GM12878 (cell line): Measurements from ENCODE around the gene DLG2. TPM values are rescaled to one million over a fixed set of nuclear protein-coding genes. Genes with fewer than 3 reads are reported as not detected.

Experiments
- ATAC-seq: fragments of 200-7000 bp; cut with Tn5 transposase; 3 replicates; pipeline ENCODE4 v1.9.1; 2020; ENCODE audit warnings: mild to moderate bottlenecking, moderate library complexity
- BruUV-seq: library from RNA; stranded (reverse); fragments of 400-500 nt; replicated peaks from 2 replicates; lab custom pipeline; 2021; lab: Mats Ljungman, UMichigan
- CTCF ChIA-PET: fragments of 300-600 bp; sonication (Branson Sonifier 250); formaldehyde crosslinking; extraction: SDS; loops from one replicate; lab custom pipeline; 2021; ENCODE audit warnings: inconsistent platforms; lab: Yijun Ruan, JAX
- POLR2A ChIA-PET: fragments of 350-600 bp; formaldehyde crosslinking; extraction: SDS; loops from one replicate; lab custom pipeline; 2021; ENCODE audit warnings: inconsistent platforms; lab: Charles Lee
- RAD21 ChIA-PET: fragments of 300-600 bp; sonication (Branson Sonifier 250); formaldehyde crosslinking; loops from one replicate; lab custom pipeline; 2023; ENCODE audit warnings: antibody characterized with exemption; ENCODE audit not compliant: unreplicated experiment; lab: Charles Lee
- SMC1A ChIA-PET: fragments of 300-600 bp; sonication (Branson Sonifier 250); formaldehyde crosslinking; loops from one replicate; lab custom pipeline; 2023; ENCODE audit not compliant: unreplicated experiment, uncharacterized antibody; lab: Charles Lee
- DNase-seq: peaks from one replicate; pipeline ENCODE4 v3.0.0-alpha.2; 2011; ENCODE audit warnings: low read depth, low spot score
- FAIRE-seq: peaks from 3 replicates; lab custom pipeline; 2011; peaks lifted over from hg19 to GRCh38; lab: Jason Lieb, UNC
- H2AFZ ChIP-seq: 2 replicates; pipeline ENCODE4 v1.6.0; 2011; ENCODE audit warnings: low read depth, low read length, control low read depth; ENCODE audit not compliant: control insufficient read depth
- H3K27ac ChIP-seq: 2 replicates; pipeline ENCODE4 v1.5.1; 2011; ENCODE audit warnings: control low read depth; ENCODE audit not compliant: control insufficient read depth, insufficient read depth
- H3K27me3 ChIP-seq, 2 experiments: replicated peaks in 1 of 2; 2 replicates each; pipeline versions ENCODE4 v1.6.0 to v1.6.1; 2011; ENCODE audit warnings: low read length in 1 of 2; ENCODE audit not compliant: control insufficient read depth in 2 of 2, insufficient read depth in 2 of 2
- H3K36me3 ChIP-seq, 2 experiments: 2 replicates each; pipeline ENCODE4 v1.5.1; 2011; ENCODE audit warnings: low read length in 1 of 2; ENCODE audit not compliant: control insufficient read depth in 2 of 2, insufficient read depth in 2 of 2
- H3K4me1 ChIP-seq: 2 replicates; pipeline ENCODE4 v1.6.1; 2011; ENCODE audit warnings: mild to moderate bottlenecking, low read length, moderate library complexity, mixed read lengths; ENCODE audit not compliant: control insufficient read depth, insufficient read depth
- H3K4me2 ChIP-seq: 2 replicates; pipeline ENCODE4 v1.6.0; 2011; ENCODE audit warnings: control low read depth; ENCODE audit not compliant: control insufficient read depth, insufficient read depth
- H3K4me3 ChIP-seq: fragments of 200-600 bp; sonication (generic); 2 replicates; pipeline ENCODE4 v1.5.1; 2016
- H3K79me2 ChIP-seq: 2 replicates; pipeline ENCODE4 v1.6.0; 2011; ENCODE audit warnings: low read length; ENCODE audit not compliant: control insufficient read depth, insufficient read depth
- H3K9ac ChIP-seq: 2 replicates; pipeline ENCODE4 v1.8.0; 2011; ENCODE audit warnings: low read length, control low read depth, mixed read lengths; ENCODE audit not compliant: control insufficient read depth, insufficient read depth
- H3K9me3 ChIP-seq: replicated peaks from 3 replicates; pipeline ENCODE4 v1.5.1; 2011; ENCODE audit warnings: mild to moderate bottlenecking, low read length; ENCODE audit not compliant: control insufficient read depth, insufficient read depth
- H4K20me1 ChIP-seq: 2 replicates; pipeline ENCODE4 v1.6.0; 2011; ENCODE audit not compliant: control insufficient read depth, insufficient read depth
- CBX5 ChIP-seq: sonication (generic); IDR thresholded peaks from 2 replicates; pipeline ENCODE4 v1.6.1; 2016; ENCODE audit warnings: low read depth, moderate library complexity, mild to moderate bottlenecking, inconsistent platforms
- FOXK2 ChIP-seq: fragments of 450-650 bp; IDR thresholded peaks from 2 replicates; pipeline ENCODE4 v1.6.1; 2017; ENCODE audit warnings: mild to moderate bottlenecking, moderate library complexity
- JUNB ChIP-seq: IDR thresholded peaks from 2 replicates; pipeline ENCODE4 v1.6.1; 2016; ENCODE audit warnings: antibody characterized with exemption, mild to moderate bottlenecking
- RBBP5 ChIP-seq: fragments of 200-600 bp; sonication (generic); conservative IDR thresholded peaks from 2 replicates; pipeline ENCODE4 v1.6.1; 2016
- SIX5 ChIP-seq: IDR thresholded peaks from 2 replicates; pipeline ENCODE4 v1.6.1; 2011; ENCODE audit warnings: mild to moderate bottlenecking, low read depth, low read length, moderate library complexity; ENCODE audit not compliant: severe bottlenecking
- SMAD1 ChIP-seq: fragments of 450-650 bp; IDR thresholded peaks from 2 replicates; pipeline ENCODE4 v1.6.1; 2018; ENCODE audit warnings: mild to moderate bottlenecking, low read depth; ENCODE audit not compliant: partially characterized antibody
- ZNF207 ChIP-seq: fragments of 450-650 bp; IDR thresholded peaks from 2 replicates; pipeline ENCODE4 v1.6.1; 2014; ENCODE audit warnings: antibody characterized with exemption, mild to moderate bottlenecking, borderline replicate concordance
- in situ Hi-C: fragments of 300-500 bp; cut with MboI; formaldehyde crosslinking; loops from 9 replicates; pipeline ENCODE4 v1.14.3; 2018; ENCODE audit warnings: mixed read lengths
- intact Hi-C: fragments of 100-400 bp; cut with micrococcal nuclease; formaldehyde crosslinking; loops from one replicate; pipeline ENCODE4 v1.14.2; 2022; ENCODE audit not compliant: unreplicated experiment
- polyA plus RNA-seq, 11 experiments: library from polyadenylated mRNA; depleted of rRNA in 4 of 11; unstranded in 6 of 11; stranded (reverse) in 5 of 11; fragments of >200 nt; fragmentation: Nextera tagmentation in 4 of 11; fragmentation: Illumina TruSeq in 1 of 11; extraction: Ambion mirVana in 4 of 11; extraction: Trizol in 1 of 11; gene quantifications; 1 replicate in 1 of 11; 2 replicates in 10 of 11; pipeline versions ENCODE4 v1.2.1 to v1.2.3, GENCODE V29; 2011 to 2016; ENCODE audit warnings: inconsistent platforms in 2 of 11, missing spikeins in 2 of 11, low read depth in 1 of 11
- total RNA-seq, 4 experiments: library from RNA; depleted of rRNA in 3 of 4; stranded (reverse); fragments of >200 nt in 3 of 4; fragmentation: Illumina TruSeq in 1 of 4; extraction: Trizol in 1 of 4; gene quantifications; 2 replicates each; pipeline versions ENCODE4 v1.2.1 to v1.2.3, GENCODE V29; 2013 to 2021
- TF ChIP-seq, protein P1 (sequence below), 3 experiments: IDR thresholded peaks in 2 of 3; conservative IDR thresholded peaks in 1 of 3; 2 replicates each; pipeline ENCODE4 v1.5.1; 2011; ENCODE audit warnings: low read depth in 3 of 3, low read length in 3 of 3, mild to moderate bottlenecking in 3 of 3, control low read depth in 2 of 3, moderate library complexity in 2 of 3, inconsistent platforms in 1 of 3, mixed read lengths in 1 of 3; ENCODE audit not compliant: control insufficient read depth in 2 of 3, insufficient read depth in 1 of 3; ENCODE audit errors: extremely low read depth in 1 of 3
- TF ChIP-seq, protein P2 (sequence below): fragments of 450-650 bp; IDR thresholded peaks from 2 replicates; pipeline ENCODE4 v1.6.1; 2017; ENCODE audit warnings: mild to moderate bottlenecking

Gene DLG2
- total and polyA plus RNA-seq, 10 of the 15 experiments (the other 5 are each of a cell fraction or from before 2014, with no cell fraction given), result 0.09 to 0.98 (median 0.35) TPM

DNA sequence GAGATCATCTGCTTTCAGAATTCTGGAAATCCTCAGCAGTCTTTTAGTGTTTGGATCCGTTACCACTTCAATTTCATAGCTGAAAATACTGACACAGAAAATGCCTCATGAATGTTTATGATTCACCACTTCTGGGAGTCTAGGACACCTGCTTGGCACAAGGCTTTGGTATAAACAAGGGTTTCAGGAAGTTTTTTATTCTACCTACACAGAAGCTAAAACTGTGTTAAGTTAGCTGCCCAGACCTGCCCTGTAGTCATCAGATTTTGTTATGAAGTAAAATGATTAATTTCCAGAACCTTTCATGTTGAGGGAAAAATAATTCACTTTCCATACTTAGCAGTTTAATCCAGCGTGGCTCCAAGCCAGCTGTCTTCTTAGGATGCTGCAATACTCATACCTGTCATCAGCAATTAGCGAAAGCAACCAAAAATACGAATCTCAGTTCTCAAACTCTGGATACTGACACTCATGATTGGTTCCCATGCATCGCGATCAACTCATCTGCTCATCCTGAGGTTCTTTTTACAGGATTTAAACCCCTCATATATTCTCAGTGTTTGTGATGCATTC lies 1882.4 kb downstream of the DLG2 start (continued):
- TF ChIP-seq, protein P1, sequence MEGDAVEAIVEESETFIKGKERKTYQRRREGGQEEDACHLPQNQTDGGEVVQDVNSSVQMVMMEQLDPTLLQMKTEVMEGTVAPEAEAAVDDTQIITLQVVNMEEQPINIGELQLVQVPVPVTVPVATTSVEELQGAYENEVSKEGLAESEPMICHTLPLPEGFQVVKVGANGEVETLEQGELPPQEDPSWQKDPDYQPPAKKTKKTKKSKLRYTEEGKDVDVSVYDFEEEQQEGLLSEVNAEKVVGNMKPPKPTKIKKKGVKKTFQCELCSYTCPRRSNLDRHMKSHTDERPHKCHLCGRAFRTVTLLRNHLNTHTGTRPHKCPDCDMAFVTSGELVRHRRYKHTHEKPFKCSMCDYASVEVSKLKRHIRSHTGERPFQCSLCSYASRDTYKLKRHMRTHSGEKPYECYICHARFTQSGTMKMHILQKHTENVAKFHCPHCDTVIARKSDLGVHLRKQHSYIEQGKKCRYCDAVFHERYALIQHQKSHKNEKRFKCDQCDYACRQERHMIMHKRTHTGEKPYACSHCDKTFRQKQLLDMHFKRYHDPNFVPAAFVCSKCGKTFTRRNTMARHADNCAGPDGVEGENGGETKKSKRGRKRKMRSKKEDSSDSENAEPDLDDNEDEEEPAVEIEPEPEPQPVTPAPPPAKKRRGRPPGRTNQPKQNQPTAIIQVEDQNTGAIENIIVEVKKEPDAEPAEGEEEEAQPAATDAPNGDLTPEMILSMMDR (IDR thresholded peaks at IDR 0.05 in 2 of 3, conservative IDR thresholded peaks at IDR 0.05 in 1 of 3; ENCODE audit: control insufficient read depth in 2 of 3, extremely low read depth in 1 of 3, insufficient read depth in 1 of 3, low read depth in 3 of 3, low read length in 3 of 3), result no peak
- TF ChIP-seq ZNF207, result no peak

DNA sequence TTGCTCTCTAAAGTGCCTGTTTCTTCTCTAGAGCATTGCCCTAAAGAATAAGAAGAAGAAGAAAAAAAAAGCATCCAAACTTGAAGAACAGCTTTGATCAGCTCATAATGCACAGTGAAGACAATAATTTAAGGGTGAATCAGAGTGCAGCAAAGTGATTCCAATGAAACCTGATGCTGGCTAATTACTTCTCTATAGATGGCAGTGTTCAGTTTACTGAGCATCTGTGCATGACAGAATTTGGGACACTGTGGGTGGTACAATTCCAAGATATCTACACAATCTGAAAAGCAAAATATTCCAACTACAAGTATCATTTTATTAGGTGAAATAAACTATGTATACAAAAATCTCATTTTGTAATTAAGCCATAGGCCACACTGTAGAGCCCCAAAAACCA lies 1890.5 kb downstream of the DLG2 start:
- H3K27ac ChIP-seq, result no peak overlapping the region
- in situ Hi-C loops, result no loop called here
- TF ChIP-seq CBX5, result no peak
- TF ChIP-seq SMAD1, result no peak
- TF ChIP-seq FOXK2, result no peak
- TF ChIP-seq JUNB, result no peak
- TF ChIP-seq, protein P2, sequence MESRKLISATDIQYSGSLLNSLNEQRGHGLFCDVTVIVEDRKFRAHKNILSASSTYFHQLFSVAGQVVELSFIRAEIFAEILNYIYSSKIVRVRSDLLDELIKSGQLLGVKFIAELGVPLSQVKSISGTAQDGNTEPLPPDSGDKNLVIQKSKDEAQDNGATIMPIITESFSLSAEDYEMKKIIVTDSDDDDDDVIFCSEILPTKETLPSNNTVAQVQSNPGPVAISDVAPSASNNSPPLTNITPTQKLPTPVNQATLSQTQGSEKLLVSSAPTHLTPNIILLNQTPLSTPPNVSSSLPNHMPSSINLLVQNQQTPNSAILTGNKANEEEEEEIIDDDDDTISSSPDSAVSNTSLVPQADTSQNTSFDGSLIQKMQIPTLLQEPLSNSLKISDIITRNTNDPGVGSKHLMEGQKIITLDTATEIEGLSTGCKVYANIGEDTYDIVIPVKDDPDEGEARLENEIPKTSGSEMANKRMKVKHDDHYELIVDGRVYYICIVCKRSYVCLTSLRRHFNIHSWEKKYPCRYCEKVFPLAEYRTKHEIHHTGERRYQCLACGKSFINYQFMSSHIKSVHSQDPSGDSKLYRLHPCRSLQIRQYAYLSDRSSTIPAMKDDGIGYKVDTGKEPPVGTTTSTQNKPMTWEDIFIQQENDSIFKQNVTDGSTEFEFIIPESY, result no peak
- no peak for TF ChIP-seq RBBP5
- TF ChIP-seq SIX5, result no peak
- no peak overlapping the region for H2AFZ ChIP-seq
- ChIA-PET POLR2A (no interaction called here), CTCF (no interaction called here), RAD21 (no interaction called here), SMC1A (no interaction called here)
- no peaks in the 10 kb centered on the region for H3K79me2 ChIP-seq
- DNase-seq (no peak), FAIRE-seq (no peak), ATAC-seq (no peak)
- no peaks in the 10 kb centered on the region for H3K9me3 ChIP-seq
- no peaks in the 10 kb centered on the region for H3K4me1 ChIP-seq
- no peak overlapping the region for H3K9ac ChIP-seq
- intact Hi-C loops, result no loop called here
- no peaks in the 10 kb centered on the region for H3K27me3 ChIP-seq
- H3K36me3 ChIP-seq, result no peaks in the 10 kb centered on the region
- BruUV-seq, result no TSS peak
- H3K4me3 ChIP-seq, result no peak overlapping the region
- H4K20me1 ChIP-seq, result no peaks in the 10 kb centered on the region
- H3K4me2 ChIP-seq, result no peak overlapping the region
